Tongue (tissue), 2 donors: ENCODE measurements around the gene LAG3. TPM values are rescaled to one million over a fixed set of nuclear protein-coding genes. Genes with fewer than 3 reads are reported as not detected.

ENCODE experiments used
- DNase-seq: peaks from one replicate; pipeline ENCODE4 v3.0.0-alpha.2; 2015
- total RNA-seq: library from RNA; depleted of rRNA; stranded (reverse); fragments of >200 nt; gene quantifications from one replicate; pipeline ENCODE4 v1.2.3, GENCODE V29; 2014

Gene LAG3
- total RNA-seq, 1 donor from 2014 or later: not detected

- no peak for DNase-seq
Measured at GRCh38 chr12:6772726-6773589, 638 bp downstream of the LAG3 start.

- no peak for DNase-seq
Measured at GRCh38 chr12:6773590-6774351, 1.5 kb downstream of the LAG3 start.

- DNase-seq: no peak
Measured at GRCh38 chr12:6774499-6775062, 2.3 kb downstream of the LAG3 start.

GRCh38 chr12:6775185-6776174 lies 3.2 kb downstream of the LAG3 start:
- no peak for DNase-seq

- DNase-seq: no peak
Measured at GRCh38 chr12:6777386-6777785, 5.1 kb downstream of the LAG3 start.

GRCh38 chr12:6778217-6778573 lies 5.9 kb downstream of the LAG3 start:
- no peak for DNase-seq

- DNase-seq: peak; percentile 98
Measured at GRCh38 chr12:6778574-6779550, 6.5 kb downstream of the LAG3 start.

- DNase-seq: no peak
Measured at GRCh38 chr12:6779708-6780432, 7.5 kb downstream of the LAG3 start.

GRCh38 chr12:6780573-6780972 lies 8.3 kb downstream of the LAG3 start:
- DNase-seq: no peak

GRCh38 chr12:6782119-6782518 lies 9.8 kb downstream of the LAG3 start:
- no peak for DNase-seq

GRCh38 chr12:6782850-6783566 lies 10.7 kb downstream of the LAG3 start:
- no peak for DNase-seq

- DNase-seq: no peak
Measured at GRCh38 chr12:6783828-6784227, 11.5 kb downstream of the LAG3 start.

- no peak for DNase-seq
Measured at GRCh38 chr12:6784296-6784695, 12.0 kb downstream of the LAG3 start.

- no peak for DNase-seq
Measured at GRCh38 chr12:6784761-6785160, 12.4 kb downstream of the LAG3 start.

- no peak for DNase-seq
Measured at GRCh38 chr12:6786416-6787094, 14.2 kb downstream of the LAG3 start.

GRCh38 chr12:6787309-6787708 lies 15.0 kb downstream of the LAG3 start:
- no peak for DNase-seq

GRCh38 chr12:6788972-6789924 lies 16.9 kb downstream of the LAG3 start, which contains the start of gene CD4:
Gene CD4, plus strand, starts transcription at chr12:6789528. Its CDS starts 10,611 bp downstream, at chr12:6800139.
- DNase-seq: peak; percentile 35
